Fibroblast of mammary gland (primary cell): Measurements from ENCODE around the gene HAUS8.
"Not testable (repeated sequence)": the region's sequence is repeated elsewhere in the genome, so short reads cannot be mapped to it uniquely, and the experiment has no call there.

Source experiments
- DNase-seq: peaks from one replicate; pipeline ENCODE4 v3.0.0-alpha.2; 2010; ENCODE audit warnings: low read depth
- H3K4me3 ChIP-seq: 2 replicates; pipeline ENCODE4 v1.5.1; 2011; ENCODE audit warnings: low read depth, mild to moderate bottlenecking, low read length, moderate library complexity; ENCODE audit not compliant: control insufficient read depth
- TF ChIP-seq, protein P1 (sequence below): conservative IDR thresholded peaks from 2 replicates; pipeline ENCODE4 v1.5.1; 2011; ENCODE audit warnings: low read depth, low read length, inconsistent platforms; ENCODE audit not compliant: control insufficient read depth, insufficient read depth

The HAUS8 gene

GRCh38 chr19:17026706-17027534 is 48.3 kb downstream of the HAUS8 start, which contains the start of gene CPAMD8:
TSS of gene CPAMD8 (minus strand) at chr19:17026810. CDS start at chr19:17026642, 168 bp downstream.
- H3K4me3 ChIP-seq, result no peak within 1 kb of the TSS
- DNase-seq, result no peak
- TF ChIP-seq, protein P1, sequence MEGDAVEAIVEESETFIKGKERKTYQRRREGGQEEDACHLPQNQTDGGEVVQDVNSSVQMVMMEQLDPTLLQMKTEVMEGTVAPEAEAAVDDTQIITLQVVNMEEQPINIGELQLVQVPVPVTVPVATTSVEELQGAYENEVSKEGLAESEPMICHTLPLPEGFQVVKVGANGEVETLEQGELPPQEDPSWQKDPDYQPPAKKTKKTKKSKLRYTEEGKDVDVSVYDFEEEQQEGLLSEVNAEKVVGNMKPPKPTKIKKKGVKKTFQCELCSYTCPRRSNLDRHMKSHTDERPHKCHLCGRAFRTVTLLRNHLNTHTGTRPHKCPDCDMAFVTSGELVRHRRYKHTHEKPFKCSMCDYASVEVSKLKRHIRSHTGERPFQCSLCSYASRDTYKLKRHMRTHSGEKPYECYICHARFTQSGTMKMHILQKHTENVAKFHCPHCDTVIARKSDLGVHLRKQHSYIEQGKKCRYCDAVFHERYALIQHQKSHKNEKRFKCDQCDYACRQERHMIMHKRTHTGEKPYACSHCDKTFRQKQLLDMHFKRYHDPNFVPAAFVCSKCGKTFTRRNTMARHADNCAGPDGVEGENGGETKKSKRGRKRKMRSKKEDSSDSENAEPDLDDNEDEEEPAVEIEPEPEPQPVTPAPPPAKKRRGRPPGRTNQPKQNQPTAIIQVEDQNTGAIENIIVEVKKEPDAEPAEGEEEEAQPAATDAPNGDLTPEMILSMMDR, result no peak

DNA sequence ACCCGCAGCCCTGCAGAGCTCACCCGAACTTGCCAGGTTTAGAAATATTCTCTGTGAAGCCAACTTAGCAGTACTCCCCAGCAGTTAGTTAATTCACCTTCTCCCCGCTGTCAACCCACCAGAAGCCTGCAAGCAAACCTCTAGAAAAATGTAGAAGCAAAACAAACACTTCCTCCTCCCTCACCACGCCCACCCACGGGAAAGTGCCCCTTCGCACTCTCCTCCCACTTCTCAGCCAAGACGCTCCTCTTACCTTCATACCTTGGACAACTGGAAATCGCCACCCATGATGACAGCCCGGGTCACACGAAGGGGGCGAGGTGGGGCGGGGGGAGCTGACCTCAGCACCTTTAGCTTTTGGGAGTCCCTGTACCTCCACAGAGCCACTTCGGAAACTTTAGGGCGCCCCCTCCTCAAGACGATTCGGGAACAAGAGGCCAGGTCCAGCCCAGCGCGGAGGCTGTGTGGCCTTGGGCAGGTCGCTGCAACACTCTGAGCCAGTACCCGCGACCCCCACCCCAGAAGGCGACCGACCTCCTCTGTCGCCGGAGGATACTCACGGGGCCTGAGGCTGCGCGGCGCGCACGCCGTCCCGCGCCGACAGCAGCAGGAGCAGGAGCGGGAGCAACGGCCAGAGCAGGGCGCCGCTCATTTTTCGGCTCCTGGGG is 49.1 kb downstream of the HAUS8 start:
- TF ChIP-seq, protein P1, result no peak
- no peak for DNase-seq
- no peak overlapping the region for H3K4me3 ChIP-seq

DNA sequence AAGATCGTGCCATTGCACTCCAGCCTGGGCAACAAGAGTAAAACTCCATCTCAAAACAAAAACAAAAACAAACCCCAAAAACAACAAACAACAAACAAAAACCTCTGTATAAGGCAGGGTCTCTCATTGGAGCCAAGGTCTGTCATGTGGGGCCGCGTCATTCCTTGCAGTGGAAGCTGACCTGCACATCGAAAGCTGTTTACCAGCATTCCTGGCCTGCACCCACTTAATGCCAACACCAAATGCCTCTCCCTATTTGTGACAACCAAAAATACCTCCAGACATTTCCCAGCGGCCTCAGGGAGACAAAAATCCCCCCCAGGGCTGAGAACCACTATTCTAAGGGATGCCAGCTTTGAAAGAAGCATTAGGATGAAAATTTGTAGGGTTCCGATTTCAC is 49.9 kb downstream of the HAUS8 start:
- TF ChIP-seq, protein P1, result no peak
- no peak for DNase-seq
- no peak overlapping the region for H3K4me3 ChIP-seq

DNA sequence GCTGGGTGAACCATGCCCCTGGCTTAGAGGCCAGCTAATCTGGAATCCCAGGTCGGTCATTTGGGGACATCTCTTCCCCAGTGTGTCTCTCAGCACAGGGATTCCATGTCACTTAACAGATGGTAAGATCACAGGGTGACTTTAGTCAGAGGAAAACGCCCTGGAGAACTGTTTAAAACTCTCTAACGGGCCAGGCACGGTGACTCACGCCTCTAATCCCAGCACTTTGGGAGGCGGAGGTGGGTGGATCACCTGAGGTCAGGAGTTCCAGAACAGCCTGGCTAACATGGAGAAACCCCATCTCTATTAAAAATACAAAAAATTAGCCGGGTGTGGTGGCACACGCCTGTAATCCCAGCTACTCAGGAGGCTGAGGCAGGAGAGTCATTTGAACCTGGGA is 50.3 kb downstream of the HAUS8 start:
- not testable (repeated sequence) for H3K4me3 ChIP-seq, DNase-seq

DNA sequence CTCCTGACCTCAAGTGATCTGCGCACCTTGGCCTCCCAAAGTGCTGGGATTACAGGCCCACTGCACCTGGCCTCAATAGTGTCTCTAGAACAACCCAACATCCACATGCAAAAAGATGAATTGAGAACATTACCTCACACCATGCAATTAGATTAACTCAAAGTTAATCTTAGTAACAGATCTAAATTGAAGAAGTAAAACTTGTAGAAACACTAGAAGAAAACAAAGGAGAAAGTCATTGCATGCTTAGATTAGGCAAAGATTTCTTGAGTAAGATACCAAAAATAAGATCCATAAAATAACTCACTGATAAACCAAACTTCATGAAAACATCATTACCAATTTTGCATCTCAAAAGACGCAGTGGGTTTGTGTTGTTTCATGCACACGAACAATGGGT is 51.4 kb downstream of the HAUS8 start:
- no peak for DNase-seq
- TF ChIP-seq, protein P1, result no peak
- H3K4me3 ChIP-seq, result no peak overlapping the region

- H3K4me3 ChIP-seq, result no peak overlapping the region
- no peak for DNase-seq
- TF ChIP-seq, protein P1, result no peak
These were observed 52.5 kb downstream of the HAUS8 start for GRCh38 chr19:17022738-17023137.
